Uterus (tissue), 4 donors: ENCODE results near the gene SLC4A5. TPM values are rescaled to one million over a fixed set of nuclear protein-coding genes. Genes with fewer than 3 reads are reported as not detected.
A peak's percentile ranks its signal among the peaks of the same experiment; 100 is the strongest.

Source experiments
- DNase-seq, 2 donors: peaks; one replicate each; pipeline ENCODE4 v3.0.0-alpha.2; 2019 to 2020
- H3K27ac ChIP-seq, 2 donors: fragments of 200-600 bp; sonication (generic); 1 replicate in 1 of 2; 2 replicates in 1 of 2; pipeline ENCODE4 v1.5.1; 2016 to 2018
- H3K27me3 ChIP-seq, 2 donors: fragments of 200-600 bp; sonication (generic); one replicate each; pipeline ENCODE4 v1.5.1; 2018 to 2019; ENCODE audit warnings: control low read depth in 1 of 2
- H3K36me3 ChIP-seq, 2 donors: fragments of 200-600 bp; sonication (generic); one replicate each; pipeline ENCODE4 v1.5.1; 2019; ENCODE audit warnings: control low read depth in 1 of 2
- H3K4me1 ChIP-seq, 2 donors: fragments of 200-600 bp; sonication (generic); one replicate each; pipeline ENCODE4 v1.5.1; 2018 to 2019; ENCODE audit warnings: control low read depth in 1 of 2
- H3K4me3 ChIP-seq, 2 donors: fragments of 200-600 bp; sonication (generic); 1 replicate in 1 of 2; 2 replicates in 1 of 2; pipeline ENCODE4 v1.5.1; 2018 to 2019; ENCODE audit warnings: mild to moderate bottlenecking in 1 of 2
- H3K9me3 ChIP-seq, 2 donors: fragments of 200-600 bp; sonication (generic); one replicate each; pipeline ENCODE4 v1.5.1; 2019; ENCODE audit warnings: control low read depth in 1 of 2
- CTCF ChIP-seq, 4 experiments: fragments of 200-600 bp in 2 of 4; fragments of 450-650 bp in 2 of 4; sonication (generic) in 2 of 4; IDR thresholded peaks; one replicate each; pipeline ENCODE4 v1.5.1; 2016 to 2019; ENCODE audit warnings: antibody characterized with exemption in 4 of 4, mild to moderate bottlenecking in 2 of 4, moderate library complexity in 1 of 4
- POLR2A ChIP-seq, 2 donors: fragments of 450-650 bp; IDR thresholded peaks; one replicate each; pipeline ENCODE4 v1.6.1; 2016; ENCODE audit warnings: antibody characterized with exemption in 2 of 2, mild to moderate bottlenecking in 1 of 2, moderate library complexity in 1 of 2
- intact Hi-C: fragments of 100-400 bp; cut with DNase I; formaldehyde crosslinking; loops from one replicate; pipeline ENCODE4 v1.15.1; 2023; ENCODE audit warnings: low total_unique reads
- total RNA-seq, 4 donors: library from RNA; depleted of rRNA in 3 of 4; stranded (reverse); fragments of >200 nt in 3 of 4; gene quantifications; one replicate each; pipeline versions ENCODE4 v1.1.0 to v1.2.4, GENCODE V29; 2014 to 2023
- donor health status: DM: yes; HTN: yes; CAD: no.

The SLC4A5 gene
- total RNA-seq, 4 donors from 2014 or later, result 2.1 to 15.1 (median 5.3) TPM

DNA sequence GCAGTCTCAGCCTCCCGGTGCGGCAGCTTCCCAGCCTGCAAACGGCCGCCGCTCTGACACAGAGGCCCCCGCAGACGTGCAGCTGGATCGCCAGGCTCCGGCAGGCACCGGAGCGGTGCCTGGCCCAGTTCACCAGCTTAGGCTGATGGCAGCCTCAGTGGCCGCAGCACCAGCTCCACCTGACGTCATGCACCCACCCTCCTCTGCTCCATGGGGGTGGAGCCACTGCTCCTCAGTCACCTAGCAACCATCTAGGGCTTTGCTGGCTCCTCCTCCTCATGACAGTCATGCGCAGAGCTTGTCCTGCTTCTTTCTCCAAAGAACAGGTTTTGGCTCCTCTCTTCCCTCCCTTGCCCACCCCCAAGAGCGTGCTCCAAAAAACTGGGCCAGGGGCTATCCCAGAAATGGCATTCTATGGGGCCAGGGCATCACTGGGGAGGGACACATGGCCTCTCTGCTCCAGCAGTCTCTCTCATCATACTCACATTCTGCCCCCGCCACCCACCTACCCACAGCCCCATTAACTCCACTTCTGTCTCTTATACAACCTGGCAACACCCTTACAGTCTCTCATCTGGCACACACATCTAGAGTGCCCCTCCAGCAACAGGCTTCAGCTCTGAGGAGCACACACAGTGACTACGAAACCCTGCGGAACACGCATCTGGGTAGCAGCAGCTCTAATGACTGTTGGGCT is 31.4 kb upstream of the SLC4A5 start:
- Histone ChIP-seq H3K27me3 (no peaks in the 10 kb centered on the region), H3K4me3 (peak overlapping the region; percentile 18 to 23), H3K27ac (peak overlapping the region; percentile 58 to 63), H3K36me3 (no peaks in the 10 kb centered on the region), H3K9me3 (no peaks in the 10 kb centered on the region), H3K4me1 (peaks cover 5 to 8% of the 10 kb centered on the region in 2 donors)
- intact Hi-C loops, result no loop called here
- TF ChIP-seq POLR2A (IDR thresholded peaks at IDR 0.05) (no peak), CTCF (IDR thresholded peaks at IDR 0.05) (no peak)
- peak; percentile 78 to 84 for DNase-seq

- intact Hi-C loops, result no loop called here
- Histone ChIP-seq H3K36me3 (no peaks in the 10 kb centered on the region), H3K4me3 (peak overlapping the region; percentile 18 to 23), H3K4me1 (peaks cover 2 to 5% of the 10 kb centered on the region in 2 donors), H3K27ac (peak overlapping the region; percentile 58 to 63), H3K9me3 (no peaks in the 10 kb centered on the region), H3K27me3 (no peaks in the 10 kb centered on the region)
- DNase-seq, result no peak
- TF ChIP-seq CTCF (IDR thresholded peaks at IDR 0.05) (no peak), POLR2A (IDR thresholded peaks at IDR 0.05) (no peak)
These were observed 30.8 kb upstream of the SLC4A5 start for GRCh38 chr2:74373985-74374384.

DNA sequence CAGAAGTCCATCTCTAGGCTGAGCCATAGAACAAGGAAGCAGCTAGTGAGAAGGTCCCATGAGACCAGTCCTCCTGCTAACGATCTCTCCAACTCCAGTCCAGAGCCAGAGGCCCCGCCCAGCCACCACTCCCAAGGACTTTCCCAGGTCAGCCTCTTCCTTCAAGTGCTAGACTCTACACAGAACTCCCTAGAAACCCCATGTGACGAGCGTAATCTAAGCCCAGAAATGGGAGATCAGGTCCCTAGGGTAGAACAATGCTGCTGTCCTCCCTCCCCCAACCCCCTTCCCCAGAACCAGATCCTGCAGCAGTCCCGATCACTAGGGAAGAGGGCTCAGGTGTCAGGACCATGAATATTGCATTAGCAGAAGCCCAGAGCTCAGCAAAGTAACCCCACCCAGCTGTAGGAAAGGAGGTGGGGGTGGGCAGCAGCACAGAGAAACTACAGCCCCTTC is 30.0 kb upstream of the SLC4A5 start:
- TF ChIP-seq CTCF (IDR thresholded peaks at IDR 0.05) (no peak), POLR2A (IDR thresholded peaks at IDR 0.05) (no peak)
- DNase-seq, result peak; percentile 28 to 30
- H3K4me3 ChIP-seq, result no peak overlapping the region
- H3K36me3 ChIP-seq, result no peaks in the 10 kb centered on the region
- H3K9me3 ChIP-seq, result no peaks in the 10 kb centered on the region
- intact Hi-C loops, result no loop called here
- peak overlapping the region; percentile 58 to 63 for H3K27ac ChIP-seq
- no peaks in the 10 kb centered on the region for H3K27me3 ChIP-seq
- peaks cover 0 to 5% of the 10 kb centered on the region in 2 donors for H3K4me1 ChIP-seq

DNA sequence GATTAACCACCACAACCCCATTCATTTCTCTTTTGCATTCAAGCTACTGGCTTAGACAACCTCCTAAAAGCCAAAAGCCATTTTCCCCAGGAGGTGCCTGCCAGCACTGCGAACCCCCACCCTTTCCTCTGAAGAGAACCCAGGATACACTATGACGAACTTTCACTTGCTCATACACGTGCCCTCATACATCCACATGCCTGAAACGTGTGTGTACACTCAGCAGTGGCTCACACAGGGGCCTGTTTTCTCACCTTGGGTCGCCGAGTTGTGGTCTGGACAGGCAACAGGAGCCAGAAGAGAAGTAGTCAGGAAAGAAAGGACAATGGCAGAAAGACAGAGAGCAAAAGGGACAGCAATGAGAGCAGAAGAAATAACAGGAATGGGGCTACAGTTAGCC is 29.5 kb upstream of the SLC4A5 start:
- no peaks in the 10 kb centered on the region for H3K27me3 ChIP-seq
- H3K27ac ChIP-seq, result peak overlapping the region in 1 of 2 donors; percentile 22
- intact Hi-C loops, result no loop called here
- no peak overlapping the region for H3K4me3 ChIP-seq
- H3K9me3 ChIP-seq, result no peaks in the 10 kb centered on the region
- no peak for DNase-seq
- H3K36me3 ChIP-seq, result no peaks in the 10 kb centered on the region
- TF ChIP-seq CTCF (IDR thresholded peaks at IDR 0.05) (no peak), POLR2A (IDR thresholded peaks at IDR 0.05) (no peak)
- H3K4me1 ChIP-seq, result peaks cover 0 to 5% of the 10 kb centered on the region in 2 donors

GRCh38 chr2:74371421-74371820 is 28.2 kb upstream of the SLC4A5 start:
- Histone ChIP-seq H3K27me3 (no peaks in the 10 kb centered on the region), H3K27ac (no peak overlapping the region), H3K4me1 (peaks cover 0 to 5% of the 10 kb centered on the region in 2 donors), H3K36me3 (no peaks in the 10 kb centered on the region), H3K9me3 (no peaks in the 10 kb centered on the region), H3K4me3 (no peak overlapping the region)
- DNase-seq, result no peak
- intact Hi-C loops, result no loop called here
- no peak for TF ChIP-seq CTCF (IDR thresholded peaks at IDR 0.05)
- TF ChIP-seq POLR2A (IDR thresholded peaks at IDR 0.05), result no peak
